NCI-H2029 (cell line): ENCODE results near the gene ZNF827.

Experiments
- DNase-seq: peaks from one replicate; lab custom pipeline; 2025; lab: John Stamatoyannopoulos, UW

ZNF827 gene

GRCh38 chr4:145791988-145792387 lies 146.6 kb downstream of the ZNF827 start:
- DNase-seq = no peak

- no peak for DNase-seq
Observed at GRCh38 chr4:145788755-145789154, 149.9 kb downstream of the ZNF827 start.

GRCh38 chr4:145786830-145787229 lies 151.8 kb downstream of the ZNF827 start:
- DNase-seq = no peak

GRCh38 chr4:145786261-145786660 lies 152.4 kb downstream of the ZNF827 start:
- no peak for DNase-seq

DNA sequence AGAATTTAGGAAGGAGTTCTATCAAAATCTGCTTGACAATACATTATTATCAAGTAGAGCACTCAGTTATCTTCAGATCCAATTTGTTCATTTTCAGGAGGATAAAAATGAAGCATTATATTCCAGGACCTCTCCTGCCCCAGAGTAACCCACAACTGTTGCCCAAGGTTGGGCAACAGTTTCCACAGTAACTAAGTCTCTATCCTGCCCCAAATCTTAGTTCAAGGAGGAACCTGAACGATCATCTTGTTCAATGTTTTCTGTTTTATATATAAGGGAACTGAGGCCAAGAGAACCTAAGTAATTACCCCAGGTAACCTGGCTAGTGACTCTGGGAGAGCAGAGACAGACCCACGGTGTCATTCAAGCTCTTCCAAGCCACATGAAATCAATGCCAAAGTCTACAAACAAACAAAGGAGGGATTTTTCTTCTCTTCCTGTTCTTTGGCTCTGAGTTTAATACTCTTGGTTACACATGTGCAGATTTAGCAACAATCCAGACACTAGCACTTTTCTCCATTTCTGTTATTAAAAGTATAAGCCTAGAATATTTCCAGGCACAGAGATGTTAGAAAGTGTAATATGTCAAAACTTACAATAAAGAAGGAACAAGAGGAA lies 153.1 kb downstream of the ZNF827 start:
- DNase-seq = no peak

DNA sequence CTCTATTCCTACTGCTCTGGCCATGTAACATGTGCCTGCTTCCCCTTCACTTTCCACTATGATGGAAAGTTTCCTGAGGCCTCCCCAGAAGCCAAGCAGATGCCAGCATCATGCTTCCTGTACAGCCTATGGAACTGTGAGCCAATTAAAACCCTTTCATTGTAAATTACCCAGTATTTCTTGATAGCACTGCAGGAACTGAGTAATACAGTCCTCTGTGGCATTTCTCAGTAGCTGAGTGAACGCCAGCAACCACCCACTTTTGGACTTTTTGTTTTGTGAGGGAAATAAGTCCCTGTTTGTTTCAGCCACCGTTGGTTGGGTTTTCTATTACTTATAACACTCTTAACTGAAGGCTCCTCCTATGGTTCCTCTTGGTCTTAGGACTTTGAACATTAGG lies 154.6 kb downstream of the ZNF827 start:
- DNase-seq = no peak

DNA sequence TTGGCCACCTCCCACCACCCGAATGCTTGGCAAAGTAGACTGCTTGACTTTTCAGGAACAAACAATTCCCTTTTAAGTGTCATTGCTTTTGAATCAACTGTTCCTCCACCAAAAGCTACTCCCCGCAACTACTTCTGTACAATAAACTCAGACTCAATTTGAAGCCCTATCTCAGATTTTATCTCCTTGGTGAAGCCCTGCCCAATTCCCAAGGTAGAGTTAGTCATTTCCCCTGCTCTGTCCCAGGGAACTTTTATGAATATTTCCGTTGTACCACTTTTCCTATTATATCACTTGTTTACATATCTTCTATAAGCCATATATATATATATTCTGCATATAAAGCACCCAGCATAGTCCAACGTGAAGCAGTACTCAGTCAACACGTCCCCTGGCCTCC lies 155.9 kb downstream of the ZNF827 start:
- no peak for DNase-seq

DNA sequence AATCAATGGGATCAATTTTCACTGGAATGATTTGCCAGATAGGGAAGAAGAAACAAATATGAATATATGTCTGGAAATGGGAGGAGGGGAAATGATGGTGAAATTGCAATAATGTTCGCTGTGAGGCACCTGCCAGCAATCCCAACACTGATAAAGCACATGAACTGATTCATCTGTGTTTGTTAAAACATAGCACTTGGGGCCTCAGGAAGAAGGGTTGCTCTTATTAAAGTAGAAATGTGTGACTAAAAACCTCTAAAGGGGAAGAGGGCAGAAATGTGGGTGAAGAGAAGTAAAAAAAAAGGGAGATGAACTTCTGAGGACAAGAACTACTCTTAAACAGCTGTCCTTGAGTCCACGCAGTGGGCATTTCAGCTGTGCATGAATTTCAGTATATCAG lies 157.3 kb downstream of the ZNF827 start:
- no peak for DNase-seq

DNA sequence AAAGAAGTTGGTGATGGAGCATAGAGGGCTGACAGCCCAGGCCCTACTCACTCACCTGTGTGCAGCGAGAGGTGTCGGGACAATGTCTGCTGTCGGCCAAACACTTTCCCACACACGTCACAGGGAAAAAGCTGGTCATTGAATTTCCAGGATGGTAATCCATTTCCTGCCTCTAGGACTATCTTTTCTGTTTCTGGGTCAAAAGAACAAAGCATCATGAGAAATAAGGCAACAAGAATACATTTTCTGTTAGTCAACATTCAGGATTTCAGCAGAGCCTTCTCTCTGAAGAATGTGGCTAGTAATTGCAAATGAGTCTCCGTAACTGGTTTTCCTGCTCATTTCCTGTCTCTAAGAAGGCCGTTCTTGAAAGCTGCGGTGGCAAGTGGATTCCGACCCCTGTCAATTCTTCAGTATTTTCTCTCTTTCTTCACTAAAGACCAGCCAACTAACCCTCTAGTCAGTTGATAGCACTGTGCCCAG lies 159.3 kb downstream of the ZNF827 start:
- no peak for DNase-seq

DNA sequence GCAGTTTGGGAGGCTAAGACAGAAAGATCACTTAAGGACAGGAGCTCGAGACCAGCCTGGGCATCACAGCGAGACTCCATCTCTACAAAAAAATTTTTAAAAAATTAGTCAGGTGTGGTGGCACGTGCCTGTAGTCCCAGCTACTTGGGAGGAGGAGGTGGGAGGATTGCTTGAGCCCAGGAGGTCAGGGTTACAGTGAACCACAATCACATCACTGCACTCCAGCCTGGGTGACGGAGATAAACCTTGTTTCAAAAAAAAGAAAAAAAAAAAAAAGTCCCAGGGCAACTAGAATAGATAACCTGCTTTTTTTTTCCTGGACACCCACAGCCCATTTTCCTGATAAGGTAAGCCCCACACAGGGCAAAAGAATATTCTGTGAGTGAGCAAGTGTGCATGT lies 162.4 kb downstream of the ZNF827 start:
- DNase-seq = no peak

- DNase-seq = no peak
Observed at GRCh38 chr4:145775406-145775805, 163.2 kb downstream of the ZNF827 start.

DNA sequence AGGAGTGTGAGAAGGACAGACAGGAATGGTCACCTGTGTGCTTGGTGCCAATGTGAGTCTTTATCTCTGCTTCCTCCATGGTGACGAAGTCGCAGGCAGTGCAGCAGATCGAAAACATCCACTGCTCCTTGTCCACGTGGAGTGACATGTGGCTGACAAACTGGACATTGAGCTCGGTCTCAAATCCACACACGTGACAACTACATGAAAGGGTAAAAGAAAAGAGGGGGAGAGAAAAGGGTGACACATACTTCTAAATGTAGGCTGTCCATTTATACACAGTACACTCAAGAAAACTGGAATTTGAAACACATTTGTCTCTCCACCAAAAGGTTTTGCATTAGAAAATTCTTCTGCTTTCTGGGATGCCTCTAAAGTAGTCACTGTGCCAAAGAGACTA lies 164.2 kb downstream of the ZNF827 start:
- no peak for DNase-seq

DNA sequence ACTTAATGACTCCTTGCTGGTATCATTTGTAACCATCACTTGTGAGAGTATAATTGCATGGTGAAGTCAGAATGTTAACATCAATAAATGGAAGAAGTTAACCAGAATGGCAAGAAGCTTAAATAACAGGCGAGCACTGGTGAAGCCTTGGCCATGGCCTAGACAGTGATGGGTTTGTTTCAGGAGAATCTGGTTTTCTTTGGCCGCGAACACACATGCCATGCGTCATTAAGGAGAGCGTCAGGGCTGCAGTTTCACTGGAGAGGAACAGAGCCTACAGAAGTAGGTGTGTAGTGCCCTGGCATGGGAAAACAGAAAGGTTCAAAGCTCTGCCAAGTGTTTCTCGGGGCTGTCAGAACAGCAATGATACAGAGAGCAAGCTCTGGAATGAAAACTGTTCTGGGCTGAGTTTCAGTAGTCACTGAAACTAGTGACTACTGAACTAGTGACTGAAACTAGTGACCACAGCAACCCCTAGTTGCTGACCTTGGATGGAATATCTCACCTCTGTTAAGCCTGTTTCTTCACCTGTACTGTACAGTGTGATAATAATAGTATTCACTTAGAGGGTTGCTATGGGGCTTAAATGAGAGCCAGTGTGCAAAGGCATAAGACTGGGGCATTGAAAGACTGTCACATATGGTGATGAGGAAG lies 164.9 kb downstream of the ZNF827 start:
- no peak for DNase-seq

- no peak for DNase-seq
Observed at GRCh38 chr4:145772347-145772746, 166.3 kb downstream of the ZNF827 start.

DNA sequence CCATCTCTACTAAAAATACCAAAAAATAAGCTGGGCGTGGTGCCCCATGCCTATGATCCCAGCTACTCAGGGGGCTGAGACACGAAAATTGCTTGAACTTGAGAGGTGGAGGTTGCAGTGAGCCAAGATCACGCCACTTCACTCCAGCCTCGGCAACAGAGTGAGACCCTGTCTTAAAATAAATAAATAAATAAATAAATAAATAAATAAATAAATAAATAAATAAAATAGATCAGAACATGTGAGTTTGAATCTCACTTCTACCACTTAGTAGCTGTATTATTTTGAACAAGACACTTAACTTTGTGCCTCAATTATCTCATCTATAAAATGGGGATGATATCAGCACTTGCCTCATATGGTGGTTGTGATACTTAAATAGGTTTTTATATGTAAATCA lies 168.5 kb downstream of the ZNF827 start:
- no peak for DNase-seq

DNA sequence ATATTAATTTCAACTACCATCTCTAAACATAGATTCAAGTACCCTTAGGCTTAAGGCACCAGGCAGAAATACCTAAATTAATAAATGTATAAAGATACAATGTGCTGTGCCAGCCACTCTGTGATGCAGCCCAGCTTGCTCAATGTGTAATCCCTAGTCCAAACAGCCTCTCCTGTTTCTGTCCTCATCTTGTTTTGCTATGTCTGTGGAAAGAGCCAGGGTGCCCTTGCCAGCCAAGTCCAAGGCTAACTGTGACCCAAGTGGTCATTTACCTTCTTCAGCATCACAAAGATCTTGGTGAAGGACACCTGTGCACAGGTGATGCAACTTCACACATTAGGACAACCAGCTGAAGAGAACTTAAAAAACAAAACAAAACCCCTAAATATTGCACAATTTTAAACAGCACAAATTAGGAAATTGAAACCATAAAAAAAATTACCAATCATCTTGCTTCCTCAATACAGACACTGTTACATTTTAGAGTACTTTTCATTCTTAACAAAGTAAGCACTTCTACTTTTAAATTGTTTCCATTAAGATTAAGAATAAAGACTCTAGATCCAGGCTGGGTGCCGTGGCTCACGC lies 169.1 kb downstream of the ZNF827 start:
- no peak for DNase-seq

- DNase-seq = no peak
Observed at GRCh38 chr4:145766273-145766672, 172.3 kb downstream of the ZNF827 start.

DNA sequence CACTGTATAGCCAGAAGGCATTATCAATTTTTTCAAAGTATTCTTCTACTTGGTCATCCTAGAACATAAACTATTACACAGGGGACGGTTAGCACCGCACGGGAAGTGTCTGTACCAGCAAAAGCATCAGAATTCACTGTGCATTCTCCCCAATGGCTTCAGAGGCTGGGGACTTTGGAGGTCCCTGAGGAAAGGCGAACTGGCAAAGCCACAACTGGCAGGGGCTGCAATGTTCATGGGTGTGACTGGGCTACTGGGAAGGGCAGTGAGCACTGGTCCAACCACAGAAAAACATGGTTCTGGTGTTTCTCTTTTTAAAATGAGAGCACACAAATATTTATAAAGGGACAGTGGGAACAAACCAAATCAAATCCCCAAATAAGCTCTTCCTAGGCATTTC lies 175.2 kb downstream of the ZNF827 start:
- DNase-seq = no peak

DNA sequence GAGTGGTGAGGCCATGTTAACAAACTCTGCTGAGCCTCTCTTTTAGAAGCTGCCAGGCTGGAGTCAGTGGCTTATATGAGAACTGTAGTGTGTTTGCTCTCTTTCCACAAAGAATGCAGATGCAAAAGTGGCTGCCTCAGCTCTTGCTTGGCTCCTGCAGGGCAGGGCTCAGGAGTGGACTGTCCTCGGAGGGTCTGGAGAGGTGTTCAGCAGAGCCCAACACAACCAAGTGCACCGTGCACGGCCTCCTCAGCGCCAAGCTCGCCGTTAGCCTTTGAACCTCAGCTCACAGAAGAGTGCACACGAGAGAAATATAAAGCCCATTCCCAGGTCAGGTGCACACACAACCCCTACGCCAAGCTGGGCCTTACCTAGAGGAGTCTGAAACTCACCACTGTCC lies 175.9 kb downstream of the ZNF827 start:
- DNase-seq = no peak

- DNase-seq = no peak
Observed at GRCh38 chr4:145760961-145761929, 177.4 kb downstream of the ZNF827 start.

DNA sequence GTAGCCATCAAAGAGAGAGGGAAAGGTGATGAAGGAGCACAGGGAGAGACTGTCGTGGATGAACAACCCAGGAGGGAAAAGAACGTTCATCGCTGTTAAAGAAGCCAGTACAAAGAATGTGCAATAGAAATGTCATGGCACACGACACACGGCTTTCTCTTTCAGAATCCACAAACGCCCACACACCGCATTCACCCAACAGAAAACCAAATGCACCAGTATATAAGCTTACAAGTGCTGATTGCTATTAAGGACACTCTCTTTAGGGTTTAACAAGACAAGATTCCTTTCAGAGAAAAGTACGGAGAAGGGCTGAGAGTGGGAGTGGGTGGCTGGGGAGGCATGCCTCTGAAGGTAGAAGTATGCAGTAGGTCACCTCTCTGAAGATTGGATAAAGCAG lies 178.4 kb downstream of the ZNF827 start:
- DNase-seq = no peak

- DNase-seq = no peak
Observed at GRCh38 chr4:145757188-145757587, 181.4 kb downstream of the ZNF827 start.
